HG03196 (cell line): ENCODE results near the gene RNF220.

Experiments used
- ATAC-seq: cut with Tn5 transposase; IDR thresholded peaks from one replicate; pipeline ENCODE4 v1.9.1; 2021; ENCODE audit not compliant: unreplicated experiment

Gene RNF220

DNA sequence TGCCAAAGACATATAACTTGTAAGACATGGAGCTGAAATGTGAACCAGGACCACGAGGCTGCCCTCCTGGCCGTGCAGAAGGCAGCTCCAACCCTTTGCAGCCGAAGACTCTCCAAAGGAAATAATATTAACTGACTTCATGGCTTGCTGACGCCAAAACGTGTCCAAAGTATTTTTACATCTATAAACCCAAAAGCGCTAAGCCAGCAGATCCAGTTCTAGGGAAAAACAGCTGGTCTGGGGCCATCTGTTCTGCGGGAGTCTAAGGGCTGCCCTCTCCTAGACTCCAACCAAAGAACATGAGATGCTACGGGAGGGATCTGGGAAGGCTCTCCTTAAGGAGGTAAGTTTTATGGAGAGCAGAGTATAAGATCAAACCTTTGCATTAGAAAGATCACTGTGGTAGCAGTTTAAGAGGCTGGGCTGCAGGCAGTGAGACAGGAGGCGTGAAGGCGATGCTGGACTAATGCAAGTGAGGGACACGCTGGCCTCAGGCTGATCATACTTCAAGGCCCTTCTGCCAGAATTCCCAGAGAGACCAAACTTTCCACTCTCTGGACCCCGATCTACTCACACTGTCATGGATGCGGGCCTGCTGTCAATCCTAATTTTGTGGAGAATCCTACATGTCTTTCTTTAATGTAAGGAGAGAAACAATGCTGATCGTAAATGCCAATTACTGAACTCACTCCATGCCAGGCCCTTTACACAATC, 268.1 kb downstream of the RNF220 start:
- ATAC-seq = no peak

DNA sequence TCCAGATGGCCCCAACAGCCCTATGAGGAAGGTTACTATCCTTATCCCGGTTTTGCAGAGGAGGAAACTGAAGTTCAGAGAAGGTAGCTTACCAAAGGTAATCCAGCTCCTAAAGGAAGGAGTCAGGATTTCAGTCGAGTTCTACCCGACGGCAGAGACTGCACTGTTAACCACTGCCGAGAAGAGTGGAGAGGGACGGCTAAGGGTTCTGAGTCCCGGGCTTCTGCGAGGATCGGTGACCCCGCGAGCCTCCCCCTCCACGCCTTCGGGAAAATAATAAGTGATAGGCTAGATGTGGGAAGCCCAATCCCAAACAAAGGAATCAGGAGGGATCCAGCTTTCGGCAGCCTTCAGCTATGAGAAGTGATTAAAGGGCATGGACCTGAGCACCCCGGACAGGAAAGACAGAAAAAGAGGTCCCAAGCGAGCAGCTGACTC, 268.6 kb downstream of the RNF220 start:
- ATAC-seq = peak; percentile 2

DNA sequence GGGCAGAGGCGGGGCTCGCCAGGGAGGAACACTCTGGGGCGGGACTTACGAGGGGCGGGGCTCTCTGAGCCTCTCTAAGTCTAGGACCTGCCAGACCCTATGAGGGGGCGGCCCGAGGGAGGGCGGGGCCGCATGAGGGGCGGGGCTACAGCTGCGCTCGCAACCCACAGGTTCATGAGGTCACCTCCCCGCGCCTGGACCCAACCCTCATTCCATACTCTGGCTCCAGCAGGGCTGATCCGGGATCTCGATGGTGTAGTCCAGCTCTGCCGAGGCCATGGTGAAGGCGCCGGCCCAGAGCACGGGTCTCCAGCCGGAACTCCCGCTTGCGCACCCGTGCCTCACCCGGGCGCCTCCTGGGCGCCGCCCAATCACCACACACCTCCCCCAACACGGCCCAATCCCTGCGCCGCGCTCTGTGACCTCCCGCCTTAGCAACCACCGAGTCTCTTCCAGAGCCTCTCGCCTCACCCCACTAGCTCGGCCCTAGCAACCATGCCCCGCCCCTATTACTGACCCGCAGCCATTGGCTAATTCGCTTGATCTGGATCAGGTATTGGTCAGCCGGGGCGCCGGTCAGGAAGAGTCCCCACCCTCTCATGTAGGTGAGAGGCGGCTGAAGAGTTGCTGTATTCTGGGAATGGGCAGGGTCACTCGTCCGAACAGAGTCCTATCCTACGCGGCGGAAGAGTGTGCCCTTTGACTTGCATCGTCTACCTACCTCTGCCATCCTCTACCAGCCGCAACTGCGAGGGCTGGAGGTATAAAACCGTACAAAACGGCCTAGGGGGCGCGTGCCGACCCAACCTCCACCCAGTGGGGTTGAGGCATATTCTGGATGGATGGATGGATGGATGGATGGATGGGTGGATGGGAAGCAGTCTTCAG, 269.3 kb downstream of the RNF220 start, which contains the start of the genes ARMH1 and TMEM53:
ARMH1 (plus strand) TSS at position 602 of the 888 bp plus-strand sequence. CDS start 14,984 bp downstream, outside the sequence.
TMEM53 (minus strand) TSS at position 369 of the 888 bp plus-strand sequence; CDS start at position 279, 90 bp downstream.
- ATAC-seq = peak; percentile 89

DNA sequence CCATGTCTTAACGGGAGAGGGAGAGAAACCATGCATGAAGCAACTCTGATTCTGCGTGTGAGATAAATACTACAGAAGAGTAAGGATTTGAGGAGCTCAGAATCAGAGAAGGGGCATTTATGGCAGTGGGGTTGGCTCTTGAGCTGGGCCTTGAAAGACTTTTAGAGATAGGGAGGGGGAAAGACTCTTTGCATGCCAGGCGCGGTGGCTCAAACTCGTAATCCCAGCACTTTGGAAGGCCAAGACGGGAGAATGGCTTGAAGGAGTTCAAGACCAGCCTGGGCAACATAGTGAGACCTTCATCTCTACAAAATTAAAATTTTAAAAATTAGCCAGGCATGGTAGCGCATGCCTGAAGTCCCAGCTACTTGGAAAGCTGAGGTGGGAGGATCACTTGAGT, 270.1 kb downstream of the RNF220 start:
- no peak for ATAC-seq

DNA sequence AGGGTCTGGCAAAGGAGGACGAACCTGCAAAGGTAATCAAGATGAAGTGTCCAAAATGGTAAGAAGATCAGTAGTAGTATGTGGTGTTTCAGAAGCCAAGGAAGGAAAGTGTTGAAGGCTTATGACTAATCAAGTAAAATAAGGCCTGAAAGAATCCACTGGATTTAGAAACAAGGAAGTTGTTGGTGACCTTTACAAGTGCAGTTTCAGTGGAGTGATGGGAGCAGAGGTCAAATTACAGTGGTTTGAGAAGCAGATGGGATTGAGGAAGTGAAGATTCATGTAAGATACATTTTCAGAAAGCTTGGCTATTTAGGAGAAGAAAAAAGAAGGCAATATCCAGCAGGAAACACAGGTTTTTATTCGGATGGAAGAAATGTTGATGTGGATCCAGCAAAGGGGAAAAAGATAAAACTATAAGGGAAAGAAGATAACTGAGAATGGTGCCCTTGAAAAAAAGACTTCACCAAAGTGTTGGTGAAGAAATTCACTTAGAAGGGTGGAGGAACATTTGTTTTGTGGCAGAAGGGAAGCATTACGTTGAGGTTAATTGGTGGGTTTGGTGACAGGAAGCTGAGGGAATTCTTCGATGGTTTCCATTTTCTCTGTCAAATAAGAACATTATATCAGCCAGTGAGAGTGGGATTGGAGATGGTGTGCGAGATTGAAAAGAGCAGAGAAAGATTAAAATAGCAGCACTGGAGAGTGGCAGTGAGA, 271.6 kb downstream of the RNF220 start:
- ATAC-seq = no peak

DNA sequence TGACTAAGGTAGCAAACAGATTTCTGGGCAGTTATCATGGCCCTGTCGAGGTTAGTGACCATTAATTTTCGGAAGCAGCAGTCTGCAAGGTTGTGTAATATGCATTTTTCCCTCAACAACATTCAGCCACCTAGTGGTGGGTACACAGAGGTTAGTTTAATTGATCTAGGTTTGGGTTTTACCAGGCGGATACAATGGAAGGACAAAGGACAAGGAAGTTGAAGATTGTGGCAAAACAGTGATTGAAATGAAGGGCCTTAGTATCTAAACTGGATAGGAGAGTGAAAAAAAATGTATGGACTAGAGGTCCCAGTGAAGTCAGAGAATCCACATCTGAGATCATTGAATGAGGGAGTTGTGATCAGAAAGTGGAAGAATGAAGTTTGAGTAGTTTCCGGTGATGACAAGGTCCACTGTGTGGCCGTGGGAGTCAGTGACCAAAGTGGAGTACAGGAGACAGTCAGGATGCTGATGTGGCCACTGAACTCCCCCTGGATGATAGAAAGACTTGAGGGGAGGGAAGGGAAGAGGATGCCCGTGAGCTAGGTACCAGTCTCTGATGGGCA, 272.2 kb downstream of the RNF220 start:
- ATAC-seq = no peak

DNA sequence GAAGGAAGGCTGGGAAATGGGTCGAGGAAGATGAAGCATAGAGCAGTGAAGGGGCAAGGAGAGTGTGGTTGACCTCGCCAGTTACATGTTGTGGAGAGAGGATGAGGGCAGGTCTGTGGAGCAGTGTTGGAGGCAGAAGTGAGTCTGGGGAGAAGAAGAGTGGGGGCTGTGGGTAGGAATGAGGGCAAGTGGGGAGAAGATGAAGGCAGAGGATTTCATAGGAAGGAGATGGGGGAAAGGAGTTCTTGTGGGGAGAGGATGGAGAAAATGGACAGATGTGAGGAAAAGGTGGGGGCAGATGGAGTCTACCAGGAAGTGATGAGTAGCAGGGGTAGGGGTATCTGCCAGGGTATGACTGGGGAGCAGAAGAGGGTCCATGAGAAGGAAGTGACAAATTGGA, 273.1 kb downstream of the RNF220 start:
- no peak for ATAC-seq

DNA sequence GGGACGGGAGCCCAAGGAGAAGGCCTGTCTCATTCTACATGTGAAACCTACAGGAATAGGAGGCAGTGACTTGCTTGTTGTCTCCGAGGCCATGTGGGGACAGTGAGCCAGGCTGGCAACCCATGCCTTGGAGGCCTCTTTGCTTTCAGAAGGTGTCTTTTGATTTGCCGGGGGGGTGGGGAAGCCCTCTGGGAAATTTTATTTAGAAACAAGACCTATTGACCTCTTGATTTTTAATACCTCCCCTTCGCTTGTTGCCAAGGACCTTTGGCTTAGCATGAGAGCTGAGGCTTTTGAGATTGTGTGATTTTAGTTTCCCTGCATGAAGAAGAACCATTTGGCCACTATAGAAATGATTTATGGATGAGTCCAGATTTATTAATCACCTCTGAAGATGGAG, 273.6 kb downstream of the RNF220 start:
- no peak for ATAC-seq

DNA sequence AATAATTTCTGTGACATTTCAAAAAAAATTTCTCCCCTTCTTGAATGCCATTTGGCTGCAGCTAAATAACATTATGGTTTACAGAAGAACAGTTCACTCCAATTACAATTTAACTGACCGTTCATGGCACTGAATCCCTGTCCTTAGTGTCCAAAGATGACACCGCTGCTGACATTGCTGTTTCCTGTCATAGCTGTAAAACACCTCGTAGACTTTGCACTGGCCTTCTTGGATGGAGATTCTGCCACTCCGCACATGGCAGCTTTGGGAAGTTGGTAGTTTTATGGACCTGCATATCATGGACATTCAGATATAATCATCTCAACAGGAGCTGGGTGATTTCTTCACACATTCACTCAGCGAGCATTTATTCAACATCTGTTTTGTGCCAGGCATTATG, 274.4 kb downstream of the RNF220 start:
- ATAC-seq = no peak

DNA sequence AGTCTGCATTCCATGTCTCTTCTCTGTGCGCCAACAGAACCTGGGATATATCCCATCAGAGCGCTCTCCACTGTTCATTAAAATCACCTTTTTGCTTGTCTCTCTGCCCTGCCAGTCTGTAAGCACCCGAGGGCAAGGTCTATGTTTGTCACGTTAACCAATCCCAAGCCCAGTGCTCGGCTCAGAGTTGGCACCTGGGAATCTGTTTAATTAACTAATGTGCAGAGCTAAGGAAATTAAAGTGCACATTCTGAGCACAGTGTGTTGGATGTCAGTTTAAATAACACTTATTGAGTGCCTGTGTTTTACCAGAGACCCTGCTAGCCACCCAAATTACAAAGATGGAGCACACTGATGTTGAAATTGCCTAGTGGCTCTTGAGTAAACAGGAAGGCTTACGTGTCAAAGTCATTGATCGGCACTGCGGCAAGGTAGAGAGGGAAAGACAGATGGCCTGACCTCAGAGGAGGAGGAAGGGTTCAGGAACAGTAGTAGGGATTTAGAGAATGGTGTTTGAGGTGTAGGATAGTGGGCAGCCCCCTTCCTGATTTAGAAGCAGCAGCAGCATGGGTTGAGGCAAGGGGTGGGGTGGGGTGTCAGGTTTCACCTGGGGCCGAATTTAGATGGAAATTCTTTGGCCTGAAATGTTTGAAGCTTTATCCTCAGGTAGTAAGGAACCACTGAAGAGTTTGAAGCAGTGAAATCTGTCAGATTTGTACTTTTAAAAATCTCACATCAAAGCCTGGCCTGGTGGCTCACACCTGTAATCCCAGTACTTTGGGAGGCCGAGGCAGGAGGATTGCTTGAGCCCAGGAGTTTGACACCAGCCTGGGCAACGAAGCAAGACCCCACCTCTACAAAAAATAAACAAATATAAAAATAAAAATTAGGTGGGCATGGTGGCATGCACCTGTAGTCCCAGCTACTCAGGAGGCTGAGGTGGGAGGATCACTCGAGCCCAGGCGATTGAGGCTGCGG, 277.1 kb downstream of the RNF220 start:
- no peak for ATAC-seq

DNA sequence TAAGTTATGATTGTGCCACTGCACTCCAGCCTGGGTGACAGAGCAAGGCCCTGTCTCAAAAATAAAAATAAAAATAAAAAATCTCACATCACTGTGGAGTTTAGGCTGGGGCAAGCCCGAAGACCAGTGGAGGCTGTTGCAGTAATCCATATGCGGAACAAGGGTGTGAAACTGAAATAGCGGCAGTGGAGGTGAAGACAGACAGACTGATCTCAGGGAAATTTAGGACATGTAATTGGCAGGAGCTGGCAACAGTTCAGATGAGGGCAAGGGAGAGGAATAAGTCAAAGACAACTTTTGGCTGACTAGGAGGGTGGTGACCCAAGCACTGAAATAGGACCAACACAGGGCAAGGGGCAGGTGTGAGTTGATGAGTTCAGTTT, 277.8 kb downstream of the RNF220 start:
- ATAC-seq = no peak

DNA sequence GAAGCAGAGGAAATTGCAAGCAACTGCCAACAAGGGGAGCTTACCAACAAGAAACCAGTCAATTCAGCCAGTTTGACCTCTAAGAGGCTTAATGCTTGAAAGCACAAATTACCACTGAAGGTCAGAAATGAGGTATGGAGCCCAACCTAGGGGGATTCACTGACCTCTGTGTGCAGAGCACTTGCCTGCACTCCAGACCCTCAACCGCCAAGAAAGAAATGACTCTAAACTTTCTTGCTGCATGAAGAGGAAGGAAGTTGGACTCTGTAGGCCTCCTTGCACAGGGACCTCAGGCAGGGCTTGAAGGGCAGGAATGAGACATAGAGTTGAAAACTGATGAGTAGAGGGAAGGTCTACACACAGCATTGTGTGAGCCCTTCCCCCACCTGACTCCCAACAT, 279.5 kb downstream of the RNF220 start:
- peak; percentile 53 for ATAC-seq

DNA sequence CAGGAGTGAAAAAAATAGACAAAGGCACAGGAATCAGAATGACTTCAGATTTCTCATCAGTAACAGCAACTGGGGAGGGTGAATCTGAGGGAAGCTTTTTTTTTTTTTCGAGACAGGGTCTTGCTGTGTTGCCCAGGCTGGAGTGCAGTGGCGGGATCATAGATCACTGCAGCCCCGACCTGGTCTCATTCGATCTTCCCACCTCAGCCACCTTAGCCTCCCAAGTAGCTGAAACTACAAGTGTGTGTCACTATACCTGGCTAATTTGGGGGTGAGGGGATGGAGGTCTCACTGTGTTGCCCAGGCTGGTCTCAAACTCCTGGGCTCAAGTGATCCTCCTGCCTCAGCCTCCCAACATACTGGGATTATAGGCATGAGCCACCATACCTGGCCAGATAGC, 280.2 kb downstream of the RNF220 start:
- ATAC-seq = no peak

DNA sequence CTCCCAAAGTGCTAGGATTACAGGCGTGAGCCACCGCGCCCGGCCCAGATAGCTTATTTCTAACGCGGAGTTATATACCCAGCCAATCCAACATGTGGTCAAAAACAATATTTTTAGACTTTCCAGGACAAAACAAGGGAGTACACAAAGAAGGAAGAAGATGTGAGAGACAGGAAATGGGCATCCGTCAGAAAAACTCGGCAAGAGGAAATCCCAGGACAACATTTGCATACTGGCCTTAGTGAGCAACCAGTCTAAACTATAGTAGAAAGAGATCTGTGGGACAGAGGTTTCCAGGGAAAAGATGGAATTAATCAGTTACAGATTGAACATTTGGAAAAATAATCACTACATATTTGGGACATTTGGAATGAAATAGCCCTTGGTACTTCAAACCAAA, 280.8 kb downstream of the RNF220 start:
- ATAC-seq = no peak

DNA sequence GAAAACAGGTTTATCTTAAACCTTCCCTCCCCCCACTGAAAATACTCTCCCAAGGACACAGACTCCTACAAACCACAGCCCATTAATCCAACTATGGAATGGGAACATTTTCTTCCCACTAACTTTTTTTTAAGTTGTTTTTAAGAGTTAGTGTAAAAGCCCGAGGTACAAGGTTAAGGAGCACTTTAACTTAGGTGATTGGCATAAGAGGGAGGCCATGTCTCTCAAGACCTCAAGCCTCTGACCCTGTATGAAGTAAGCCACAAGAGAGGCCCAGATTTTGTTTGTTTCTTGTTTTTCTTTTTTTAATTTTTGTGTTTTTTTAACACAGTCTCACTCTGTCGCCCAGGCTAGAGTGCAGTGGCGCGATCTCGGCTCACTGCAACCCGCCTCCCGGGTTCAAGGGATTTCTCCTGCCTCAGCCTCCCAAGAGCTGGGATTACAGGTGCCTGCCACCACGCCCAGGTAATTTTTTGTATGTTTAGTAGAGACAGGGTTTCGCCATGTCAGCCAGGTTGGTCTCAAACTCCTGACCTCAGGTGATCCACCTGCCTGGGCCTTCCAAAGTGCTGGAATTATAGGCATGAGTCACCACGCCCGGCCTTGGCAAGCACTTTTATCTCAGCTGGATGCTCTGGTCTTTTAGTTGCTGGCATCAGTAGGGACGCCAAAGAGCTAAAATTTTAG, 283.8 kb downstream of the RNF220 start:
- no peak for ATAC-seq

DNA sequence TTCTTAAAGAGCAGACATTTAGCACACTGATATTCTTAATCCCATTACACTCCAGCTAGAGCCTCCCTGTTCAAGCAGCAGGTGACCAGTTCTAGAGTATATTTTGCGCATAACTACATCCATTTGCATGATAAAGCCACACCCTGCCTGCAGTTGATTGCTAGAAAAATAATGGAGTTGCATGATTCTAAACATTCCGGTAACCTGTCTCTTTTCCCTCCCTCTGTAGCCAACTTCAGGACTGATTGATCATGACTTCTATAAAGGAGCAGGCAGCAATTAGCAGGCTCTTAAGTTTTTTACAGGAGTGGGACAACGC, 284.4 kb downstream of the RNF220 start:
- ATAC-seq = no peak

DNA sequence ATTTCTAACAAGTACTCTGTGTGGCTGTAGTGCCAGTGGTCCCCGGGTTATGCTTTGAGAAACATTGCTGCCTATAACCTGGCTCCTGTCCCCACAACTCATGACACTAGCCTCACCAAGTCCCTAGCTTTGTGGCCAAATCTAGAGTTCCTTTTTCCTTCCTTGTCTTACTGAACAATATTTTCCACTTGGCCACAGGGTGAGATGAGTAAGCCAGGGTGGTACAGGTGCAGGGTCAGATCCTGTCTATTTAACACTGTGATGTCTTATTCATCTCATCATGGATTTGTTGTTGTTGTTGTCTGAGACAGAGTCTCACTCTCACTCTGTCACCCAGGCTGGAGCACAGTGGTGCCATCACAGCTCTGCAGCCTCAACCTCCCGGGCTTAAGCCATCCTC, 288.1 kb downstream of the RNF220 start:
- ATAC-seq = no peak

DNA sequence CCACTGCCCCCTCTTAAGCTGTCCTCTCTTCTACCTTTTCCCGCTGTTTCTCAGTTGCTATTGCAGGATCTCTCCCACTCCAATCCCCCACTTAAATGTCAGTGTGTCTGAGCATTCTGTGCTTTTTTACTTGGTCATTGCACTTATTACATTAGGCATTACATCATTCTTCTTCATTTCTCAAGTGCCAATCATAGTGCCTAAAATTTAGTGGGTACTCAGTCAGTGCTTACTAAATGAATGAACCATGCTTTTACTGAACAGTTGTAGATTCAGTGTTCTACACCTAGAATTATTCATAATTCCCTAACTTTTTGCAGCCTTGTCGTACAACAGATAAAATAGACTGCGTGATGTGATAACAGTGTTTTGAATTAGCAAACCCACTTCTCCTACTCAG, 288.8 kb downstream of the RNF220 start:
- ATAC-seq = no peak

DNA sequence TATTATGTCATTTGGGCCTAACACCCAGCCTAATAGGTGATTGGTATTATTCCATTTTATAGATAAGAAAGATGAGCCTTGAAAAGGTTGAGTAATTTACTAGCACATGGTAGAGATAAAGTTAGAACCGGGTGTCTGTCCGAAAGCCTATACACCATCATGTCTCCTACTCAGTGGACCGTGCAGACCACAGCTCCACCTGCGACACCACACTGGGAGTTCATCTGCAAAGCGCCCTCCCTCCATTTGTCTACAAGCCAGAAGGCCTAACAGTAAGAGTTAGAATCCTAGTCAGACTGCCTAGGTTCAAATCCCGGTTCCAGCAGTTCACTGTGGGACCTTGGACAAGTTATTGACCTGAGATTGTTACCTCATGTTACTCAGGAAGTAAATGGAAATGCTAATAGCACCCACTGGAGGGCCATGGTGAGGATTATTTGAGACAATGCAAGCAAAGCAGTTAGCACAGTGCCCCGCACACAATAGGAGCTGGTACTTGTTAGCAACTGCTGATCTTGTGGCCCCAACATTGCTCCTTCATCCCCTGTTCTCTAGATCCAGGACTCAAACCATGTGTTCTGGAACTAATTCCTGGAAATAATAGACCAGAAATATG, 289.9 kb downstream of the RNF220 start:
- ATAC-seq = peak; percentile 38
